ACHN (cell line): ENCODE measurements around the gene UNC119B.
A peak's percentile ranks its signal among the peaks of the same experiment; 100 is the strongest.
"Not testable (repeated sequence)": the region's sequence is repeated elsewhere in the genome, so short reads cannot be mapped to it uniquely, and the experiment has no call there.

Experiments used
- DNase-seq: peaks from one replicate; pipeline ENCODE4 v3.0.0-alpha.2; 2015
- in situ Hi-C: cut with HindIII; loops from 2 replicates; pipeline ENCODE4 v1.10.0; 2017; ENCODE audit warnings: low sequenced_read_pairs, low pct_ligation_motif_present, low pct_unique_long_range_greater_than_20kb

UNC119B gene

DNA sequence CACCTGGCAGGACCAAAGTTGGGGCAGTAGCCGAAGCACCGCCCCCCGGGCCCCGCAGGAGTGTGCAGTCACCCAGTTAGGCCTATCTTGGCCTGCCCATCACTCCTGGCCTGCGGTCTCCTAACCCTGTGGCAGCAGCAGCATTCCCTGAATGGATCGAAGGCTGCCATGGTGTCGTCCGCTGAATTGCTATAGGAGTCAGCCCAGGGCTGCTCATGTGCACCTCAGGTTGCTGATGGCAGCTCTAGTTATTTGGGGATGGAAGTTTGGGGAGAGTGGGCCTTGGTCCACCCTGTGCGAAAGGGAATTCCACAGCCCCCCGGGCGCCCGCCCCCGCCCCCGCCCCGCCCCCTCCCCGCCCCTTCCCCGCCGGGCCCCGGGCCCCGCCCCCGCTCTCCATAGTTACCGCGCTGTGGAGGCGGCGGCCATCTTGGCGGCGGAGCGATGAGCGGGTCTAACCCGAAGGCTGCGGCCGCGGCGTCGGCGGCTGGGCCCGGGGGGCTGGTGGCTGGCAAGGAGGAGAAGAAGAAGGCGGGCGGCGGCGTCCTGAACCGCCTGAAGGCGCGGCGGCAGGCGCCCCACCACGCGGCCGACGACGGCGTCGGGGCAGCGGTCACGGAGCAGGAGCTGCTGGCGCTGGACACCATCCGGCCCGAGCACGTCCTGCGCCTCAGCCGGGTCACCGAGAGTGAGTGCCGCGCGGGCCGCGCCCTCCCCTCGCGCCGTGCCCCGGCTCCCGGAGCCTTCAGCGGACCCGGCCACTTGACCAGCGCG is at the start of gene UNC119B:
Gene UNC119B, plus strand, starts transcription at position 428 of the 774 bp plus-strand sequence. Its CDS starts 17 bp downstream, at position 445.
- peak; percentile 72 for DNase-seq

GRCh38 chr12:120661432-120661831 is 48.8 kb upstream of the UNC119B start:
- DNase-seq: no peak
- in situ Hi-C loops: no loop called here

More for the DNA sequence above, at the start of gene UNC119B:
- in situ Hi-C loops: no loop called here

- in situ Hi-C loops: no loop called here
- no peak for DNase-seq
These were observed 47.4 kb upstream of the UNC119B start for GRCh38 chr12:120662879-120663278.

- no peak for DNase-seq
- in situ Hi-C loops: no loop called here
These were observed 46.5 kb upstream of the UNC119B start for GRCh38 chr12:120663741-120664140.

- DNase-seq: no peak
- in situ Hi-C loops: no loop called here
These were observed 43.5 kb upstream of the UNC119B start for GRCh38 chr12:120666571-120667390.

GRCh38 chr12:120668091-120668867 is 42.0 kb upstream of the UNC119B start:
- in situ Hi-C loops: no loop called here
- DNase-seq: no peak

DNA sequence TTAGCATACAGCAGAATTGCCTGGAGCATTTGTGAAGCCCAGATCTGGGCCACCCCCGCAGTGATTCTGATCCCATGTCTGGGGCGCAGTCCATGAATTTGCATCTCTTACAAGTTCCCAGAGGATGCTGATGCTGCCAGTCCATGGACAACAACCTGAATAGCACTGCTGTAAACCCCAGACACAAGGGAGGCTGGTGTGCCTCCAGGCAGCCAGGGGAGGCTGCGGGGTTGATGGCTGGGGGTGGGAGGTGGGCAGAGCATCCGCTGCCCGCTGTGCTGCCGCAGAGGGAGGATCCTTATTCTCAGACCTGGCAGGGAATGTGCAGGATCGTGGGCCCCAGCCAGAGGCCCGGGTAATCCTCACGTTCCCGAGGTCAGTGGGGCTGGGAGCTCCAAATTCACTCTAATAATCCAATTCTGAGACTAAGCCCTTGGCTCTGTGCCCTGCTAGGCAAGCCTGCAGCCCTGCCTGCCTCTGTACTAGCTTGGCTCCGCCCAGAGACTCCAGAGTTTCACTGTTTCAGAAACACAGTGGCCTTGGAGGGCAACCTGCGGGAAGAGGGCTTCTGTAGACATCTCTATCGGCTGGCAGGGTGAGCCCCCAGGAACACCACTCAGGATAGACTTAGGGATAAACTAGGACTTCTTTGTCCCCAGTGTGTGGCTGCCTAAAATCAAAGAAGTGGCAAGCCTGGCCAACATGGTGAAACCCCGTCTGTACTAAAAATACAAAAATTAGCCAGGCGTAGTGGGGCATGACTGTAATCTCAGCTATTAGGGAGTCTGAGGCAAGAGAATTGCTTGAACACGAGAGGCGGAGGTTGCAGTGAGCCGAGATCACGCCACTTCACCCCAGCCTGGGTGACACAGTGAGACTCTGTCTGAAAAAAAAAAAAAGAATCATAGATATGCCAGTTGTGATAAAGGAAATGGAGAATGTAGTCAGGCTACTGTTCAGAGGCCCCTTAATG is 41.1 kb upstream of the UNC119B start:
- DNase-seq: peak; percentile 60
- in situ Hi-C loops: no loop called here

- in situ Hi-C loops: not testable (repeated sequence)
These were observed 40.0 kb upstream of the UNC119B start for GRCh38 chr12:120670237-120670636.

GRCh38 chr12:120670667-120671066 is 39.6 kb upstream of the UNC119B start:
- no peak for DNase-seq
- in situ Hi-C loops: no loop called here

More at GRCh38 chr12:120670237-120670636, 40.0 kb upstream of the UNC119B start:
- DNase-seq: not testable (repeated sequence)

DNA sequence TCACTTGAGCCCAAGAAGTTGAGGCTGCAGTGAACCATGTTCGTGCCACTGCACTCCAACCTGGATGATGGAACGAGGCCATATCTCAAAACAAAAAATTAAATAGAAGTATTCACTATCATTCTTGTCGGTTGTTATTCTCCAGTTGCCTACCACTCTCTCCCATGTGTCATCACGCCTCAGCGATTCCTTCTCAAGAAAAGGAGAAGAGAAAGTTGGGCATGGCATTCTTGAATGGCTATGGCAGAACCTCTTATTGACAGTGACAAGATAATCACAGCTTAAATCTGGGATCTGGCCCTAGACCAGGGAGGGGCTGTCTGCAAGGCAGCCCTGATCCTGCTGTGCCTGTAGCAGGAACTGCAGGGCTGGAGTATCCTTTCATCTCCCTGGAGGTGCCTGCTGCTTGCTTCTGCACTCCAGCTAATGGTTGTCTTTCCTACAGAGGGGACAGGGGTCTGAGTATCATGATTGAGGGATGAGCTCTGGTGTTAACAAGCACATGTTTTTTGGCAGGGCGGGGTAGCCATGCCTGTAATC is 36.1 kb upstream of the UNC119B start:
- in situ Hi-C loops: no loop called here
- no peak for DNase-seq

DNA sequence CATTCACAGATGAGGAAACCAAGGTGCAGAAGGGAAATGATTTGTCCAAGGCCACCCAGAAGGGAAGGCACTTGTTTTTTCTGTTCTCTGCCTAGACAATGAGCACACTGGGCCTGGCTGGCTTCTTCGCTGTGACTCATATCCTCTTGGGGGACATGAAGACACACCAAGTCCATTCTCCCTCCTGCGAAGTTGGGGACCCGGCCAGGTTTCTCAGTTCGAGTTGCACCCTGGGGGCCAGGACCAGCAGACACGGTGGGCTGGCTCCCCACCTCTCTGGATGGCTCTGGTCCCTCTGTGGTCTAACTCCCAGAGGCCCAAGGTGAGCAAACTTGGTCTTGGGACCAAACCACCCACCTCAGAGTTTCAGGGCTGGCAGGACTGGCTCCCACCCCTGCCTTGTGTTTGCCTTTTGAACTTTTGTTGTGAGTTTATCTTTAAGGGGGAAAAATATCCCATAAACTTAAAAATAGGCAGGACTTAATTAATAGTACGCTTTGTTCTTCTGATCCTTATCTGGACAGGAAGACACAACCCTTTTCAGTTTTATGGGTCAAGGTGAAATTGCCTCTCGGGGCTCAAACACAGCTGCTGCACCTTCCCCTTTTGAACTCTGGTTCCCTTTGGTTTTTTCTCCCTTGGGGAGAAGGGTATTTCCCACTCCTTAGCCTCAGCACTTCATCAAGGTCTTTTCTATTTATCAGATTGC is 32.3 kb upstream of the UNC119B start:
- in situ Hi-C loops: no loop called here

DNA sequence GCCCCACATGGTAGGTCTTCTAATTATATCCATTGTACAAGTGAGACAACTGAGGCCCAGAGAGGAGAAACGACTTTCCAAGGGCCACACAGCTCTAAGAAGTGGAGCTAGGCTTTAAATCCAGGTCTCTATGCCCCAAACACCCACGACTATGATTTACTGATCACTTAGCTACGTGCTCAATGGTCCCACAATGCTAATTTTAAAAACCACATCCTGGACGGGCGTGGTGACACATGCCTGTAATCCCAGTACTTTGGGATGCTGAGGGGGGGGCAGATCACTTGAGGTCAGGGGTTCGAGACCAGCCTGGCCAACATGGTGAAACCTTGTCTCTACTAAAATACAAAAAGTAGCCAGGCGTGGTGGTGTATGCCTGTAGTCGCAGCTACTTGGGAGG is 31.7 kb upstream of the UNC119B start:
- in situ Hi-C loops: no loop called here
- DNase-seq: no peak

More for the DNA sequence above, 32.3 kb upstream of the UNC119B start:
- peak; percentile 33 for DNase-seq

GRCh38 chr12:120680165-120680738 is 30.0 kb upstream of the UNC119B start:
- in situ Hi-C loops: no loop called here
- DNase-seq: no peak

DNA sequence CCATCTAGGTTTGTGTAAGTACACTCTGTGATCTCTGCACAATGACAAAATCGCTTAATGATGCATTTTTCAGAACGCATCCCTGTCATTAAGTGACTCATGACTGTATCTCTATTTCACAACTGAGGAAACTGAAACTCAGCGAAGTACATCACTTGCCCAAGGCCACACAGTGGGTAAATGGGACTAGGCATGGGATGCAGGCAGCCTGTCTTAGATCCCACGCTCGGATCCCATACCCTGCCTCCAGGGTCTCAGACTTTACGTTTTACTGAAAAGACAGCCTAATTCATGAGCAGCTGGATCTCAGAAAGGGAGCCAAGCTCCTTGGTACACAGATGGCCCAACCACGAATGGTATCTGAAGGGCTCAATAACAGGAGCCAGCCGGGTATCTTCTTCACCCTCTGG is 25.7 kb upstream of the UNC119B start:
- in situ Hi-C loops: no loop called here
- no peak for DNase-seq

DNA sequence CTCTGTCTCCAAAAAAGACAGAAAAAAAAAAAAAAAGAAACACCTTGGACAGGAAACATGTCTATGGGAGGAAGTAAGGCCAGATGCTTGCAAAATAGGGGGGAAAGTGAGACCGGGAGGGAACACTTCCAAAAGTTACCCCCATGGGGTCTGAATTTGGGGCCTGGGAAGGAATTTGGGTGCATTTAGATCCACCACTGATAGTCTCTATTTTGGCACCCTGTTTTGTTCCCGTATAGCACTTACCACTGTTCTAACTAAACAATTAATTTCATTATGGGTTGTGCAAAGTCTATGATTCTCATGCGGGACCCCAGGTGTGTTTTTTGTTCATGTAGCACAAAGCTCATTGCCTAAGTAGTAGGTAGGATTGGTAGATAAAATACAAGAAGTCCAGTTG is 24.7 kb upstream of the UNC119B start:
- DNase-seq: no peak
- in situ Hi-C loops: no loop called here

DNA sequence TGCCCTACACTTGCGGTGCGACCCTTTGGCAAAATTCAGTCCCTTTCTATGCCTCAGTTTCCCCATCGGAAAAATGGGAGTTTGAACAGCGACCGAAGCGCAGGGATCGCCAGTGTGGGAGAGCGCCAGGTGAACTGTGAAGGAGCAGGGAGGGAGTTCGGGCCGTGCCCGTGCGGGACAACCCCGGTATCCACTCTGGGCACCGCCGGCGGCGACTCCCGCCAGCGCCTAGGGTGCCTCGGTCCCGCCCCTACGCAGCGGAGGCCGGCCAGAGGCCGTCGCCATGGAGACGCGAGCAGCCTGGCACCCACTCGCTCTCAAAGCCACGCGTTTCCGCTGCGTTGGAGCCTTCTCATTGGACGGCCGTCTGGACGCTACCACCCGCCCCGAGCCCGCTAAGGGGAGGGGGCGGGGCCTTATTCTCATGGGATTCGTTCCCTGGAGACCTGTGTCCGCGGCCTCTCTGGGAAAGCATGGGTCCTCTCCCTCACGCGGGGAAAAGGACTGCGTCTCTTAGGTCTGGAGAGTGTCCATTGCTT is 24.0 kb upstream of the UNC119B start:
- DNase-seq: peak; percentile 100
- in situ Hi-C loops: no loop called here
